DOHH2 (cell line): ENCODE results near the gene ICAM1.

Experiments
- H3F3A ChIP-seq: fragments of 200-600 bp; sonication (generic), shearing (Covaris generic); 2 replicates; pipeline ENCODE4 v1.6.0; 2016; ENCODE audit warnings: antibody characterized with exemption, mild to moderate bottlenecking; ENCODE audit not compliant: control insufficient read depth, insufficient read depth
- H3K27ac ChIP-seq: fragments of 200-600 bp; sonication (generic); 2 replicates; pipeline ENCODE4 v1.5.1; 2014; ENCODE audit warnings: low read depth, mild to moderate bottlenecking, low read length, moderate library complexity
- H3K27me3 ChIP-seq: fragments of 200-600 bp; sonication (generic); 2 replicates; pipeline ENCODE4 v1.6.1; 2014; ENCODE audit warnings: mild to moderate bottlenecking, low read length, mixed read lengths; ENCODE audit not compliant: control insufficient read depth
- H3K36me3 ChIP-seq: fragments of 200-600 bp; sonication (generic); 2 replicates; pipeline ENCODE4 v1.6.1; 2014; ENCODE audit warnings: mild to moderate bottlenecking, low read length, moderate library complexity, mixed read lengths; ENCODE audit not compliant: control insufficient read depth
- H3K4me1 ChIP-seq: fragments of 200-600 bp; sonication (generic); 2 replicates; pipeline ENCODE4 v1.6.1; 2014; ENCODE audit warnings: mild to moderate bottlenecking, low read length, mixed read lengths; ENCODE audit not compliant: control insufficient read depth
- H3K4me2 ChIP-seq: fragments of 200-600 bp; sonication (generic); 2 replicates; pipeline ENCODE4 v1.6.0; 2014; ENCODE audit warnings: mild to moderate bottlenecking, low read length, moderate library complexity
- H3K4me3 ChIP-seq: fragments of 200-600 bp; sonication (generic); 2 replicates; pipeline ENCODE4 v1.5.1; 2014; ENCODE audit warnings: mild to moderate bottlenecking, low read length, mixed read lengths
- H3K79me2 ChIP-seq: fragments of 200-600 bp; sonication (generic); 2 replicates; pipeline ENCODE4 v1.6.1; 2014; ENCODE audit warnings: mild to moderate bottlenecking, low read length, mixed read lengths; ENCODE audit not compliant: control insufficient read depth
- H3K9me2 ChIP-seq: fragments of 200-600 bp; sonication (generic); replicated peaks from 2 replicates; pipeline ENCODE4 v1.6.1; 2014; ENCODE audit warnings: mild to moderate bottlenecking, low read length, mixed read lengths; ENCODE audit not compliant: control insufficient read depth
- H3K9me3 ChIP-seq: fragments of 200-600 bp; sonication (generic); 2 replicates; pipeline ENCODE4 v1.6.1; 2014; ENCODE audit warnings: antibody characterized with exemption, low read length, mixed read lengths; ENCODE audit not compliant: control insufficient read depth, insufficient read depth
- H4K20me1 ChIP-seq: fragments of 200-600 bp; sonication (generic); 2 replicates; pipeline ENCODE4 v1.6.0; 2014; ENCODE audit warnings: low read depth, mild to moderate bottlenecking, antibody characterized with exemption, low read length, moderate library complexity; ENCODE audit not compliant: control insufficient read depth, insufficient read depth
- EZH2phosphoT487 ChIP-seq: fragments of 200-600 bp; sonication (generic); IDR thresholded peaks from 2 replicates; pipeline ENCODE4 v1.6.1; 2017; ENCODE audit warnings: borderline replicate concordance, mild to moderate bottlenecking, antibody characterized with exemption, low read length, moderate library complexity, mixed read lengths
- TF ChIP-seq, protein P1 (sequence below): fragments of 200-600 bp; sonication (generic); IDR thresholded peaks from one replicate; pipeline ENCODE4 v1.5.1; 2014; ENCODE audit warnings: antibody characterized with exemption, mild to moderate bottlenecking, low read depth, low read length; ENCODE audit not compliant: poor library complexity, severe bottlenecking

The ICAM1 gene

GRCh38 chr19:10305139-10305806 lies 34.4 kb downstream of the ICAM1 start:
- H3K27me3 ChIP-seq: no peaks in the 10 kb centered on the region
- H3K27ac ChIP-seq: no peak overlapping the region
- no peaks in the 10 kb centered on the region for H3K4me1 ChIP-seq
- peaks cover 3% of the 10 kb centered on the region; the same call in 1 of the 2 replicates for H3K36me3 ChIP-seq
- H3K4me3 ChIP-seq: no peak overlapping the region
- H3K79me2 ChIP-seq: no peaks in the 10 kb centered on the region
- TF ChIP-seq EZH2phosphoT487: no peak
- TF ChIP-seq, protein P1, sequence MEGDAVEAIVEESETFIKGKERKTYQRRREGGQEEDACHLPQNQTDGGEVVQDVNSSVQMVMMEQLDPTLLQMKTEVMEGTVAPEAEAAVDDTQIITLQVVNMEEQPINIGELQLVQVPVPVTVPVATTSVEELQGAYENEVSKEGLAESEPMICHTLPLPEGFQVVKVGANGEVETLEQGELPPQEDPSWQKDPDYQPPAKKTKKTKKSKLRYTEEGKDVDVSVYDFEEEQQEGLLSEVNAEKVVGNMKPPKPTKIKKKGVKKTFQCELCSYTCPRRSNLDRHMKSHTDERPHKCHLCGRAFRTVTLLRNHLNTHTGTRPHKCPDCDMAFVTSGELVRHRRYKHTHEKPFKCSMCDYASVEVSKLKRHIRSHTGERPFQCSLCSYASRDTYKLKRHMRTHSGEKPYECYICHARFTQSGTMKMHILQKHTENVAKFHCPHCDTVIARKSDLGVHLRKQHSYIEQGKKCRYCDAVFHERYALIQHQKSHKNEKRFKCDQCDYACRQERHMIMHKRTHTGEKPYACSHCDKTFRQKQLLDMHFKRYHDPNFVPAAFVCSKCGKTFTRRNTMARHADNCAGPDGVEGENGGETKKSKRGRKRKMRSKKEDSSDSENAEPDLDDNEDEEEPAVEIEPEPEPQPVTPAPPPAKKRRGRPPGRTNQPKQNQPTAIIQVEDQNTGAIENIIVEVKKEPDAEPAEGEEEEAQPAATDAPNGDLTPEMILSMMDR: no peak
- no peaks in the 10 kb centered on the region for H3K9me2 ChIP-seq
- no peaks in the 10 kb centered on the region for H4K20me1 ChIP-seq
- H3K4me2 ChIP-seq: no peak overlapping the region
- no peaks in the 10 kb centered on the region for H3F3A ChIP-seq
- H3K9me3 ChIP-seq: no peaks in the 10 kb centered on the region

GRCh38 chr19:10306327-10306726 lies 35.4 kb downstream of the ICAM1 start:
- no peaks in the 10 kb centered on the region for H3K9me3 ChIP-seq
- no peak overlapping the region for H3K4me3 ChIP-seq
- no peaks in the 10 kb centered on the region for H3F3A ChIP-seq
- no peak overlapping the region for H3K4me2 ChIP-seq
- H3K27me3 ChIP-seq: no peaks in the 10 kb centered on the region
- H3K79me2 ChIP-seq: no peaks in the 10 kb centered on the region
- no peaks in the 10 kb centered on the region for H4K20me1 ChIP-seq
- no peak for TF ChIP-seq EZH2phosphoT487
- TF ChIP-seq, protein P1: no peak
- H3K9me2 ChIP-seq: no peaks in the 10 kb centered on the region
- H3K36me3 ChIP-seq: peaks cover 4% of the 10 kb centered on the region; the same call in 1 of the 2 replicates
- H3K4me1 ChIP-seq: no peaks in the 10 kb centered on the region
- no peak overlapping the region for H3K27ac ChIP-seq

- no peaks in the 10 kb centered on the region for H3K27me3 ChIP-seq
- H3K4me1 ChIP-seq: no peaks in the 10 kb centered on the region
- H3K79me2 ChIP-seq: no peaks in the 10 kb centered on the region
- no peak within 1 kb of the TSS for H3K4me2 ChIP-seq
- no peaks in the 10 kb centered on the region for H3K9me3 ChIP-seq
- TF ChIP-seq, protein P1: no peak
- TF ChIP-seq EZH2phosphoT487: no peak
- no peaks in the 10 kb centered on the region for H4K20me1 ChIP-seq
- H3K9me2 ChIP-seq: no peaks in the 10 kb centered on the region
- H3K36me3 ChIP-seq: peaks cover 9% of the 10 kb centered on the region
- H3F3A ChIP-seq: no peaks in the 10 kb centered on the region
- H3K4me3 ChIP-seq: no peak within 1 kb of the TSS
- no peak within 1 kb of the TSS for H3K27ac ChIP-seq
Measured at GRCh38 chr19:10309423-10309822, 38.5 kb downstream of the ICAM1 start, which contains the start of gene ZGLP1. TSS of gene ZGLP1 (minus strand) at chr19:10309815.
